SK-MEL-5 (cell line): Measurements from ENCODE around the gene SCN2B. TPM values are rescaled to one million over a fixed set of nuclear protein-coding genes. Genes with fewer than 3 reads are reported as not detected.

Experiments
- DNase-seq: peaks from one replicate; pipeline ENCODE4 v3.0.0-alpha.2; 2016; ENCODE audit warnings: low read depth, low spot score
- in situ Hi-C: cut with HindIII; loops from 2 replicates; pipeline ENCODE4 v1.10.0; 2016; ENCODE audit warnings: low sequenced_read_pairs, high pct_unique_total_duplicates, low pct_unique_long_range_greater_than_20kb
- small RNA-seq, 2 experiments: library from RNA; depleted of rRNA; stranded (forward); fragments of <200 nt; gene quantifications; one replicate each; pipeline ENCODE3, GENCODE V24; 2014
- total RNA-seq: library from RNA; depleted of rRNA; stranded (reverse); fragments of >200 nt; shearing (Covaris generic); gene quantifications from 2 replicates; pipeline ENCODE4 v1.2.3, GENCODE V29; 2014; rRNA removed

The SCN2B gene
- total RNA-seq, 1 experiment from 2014 or later, result not detected

DNA sequence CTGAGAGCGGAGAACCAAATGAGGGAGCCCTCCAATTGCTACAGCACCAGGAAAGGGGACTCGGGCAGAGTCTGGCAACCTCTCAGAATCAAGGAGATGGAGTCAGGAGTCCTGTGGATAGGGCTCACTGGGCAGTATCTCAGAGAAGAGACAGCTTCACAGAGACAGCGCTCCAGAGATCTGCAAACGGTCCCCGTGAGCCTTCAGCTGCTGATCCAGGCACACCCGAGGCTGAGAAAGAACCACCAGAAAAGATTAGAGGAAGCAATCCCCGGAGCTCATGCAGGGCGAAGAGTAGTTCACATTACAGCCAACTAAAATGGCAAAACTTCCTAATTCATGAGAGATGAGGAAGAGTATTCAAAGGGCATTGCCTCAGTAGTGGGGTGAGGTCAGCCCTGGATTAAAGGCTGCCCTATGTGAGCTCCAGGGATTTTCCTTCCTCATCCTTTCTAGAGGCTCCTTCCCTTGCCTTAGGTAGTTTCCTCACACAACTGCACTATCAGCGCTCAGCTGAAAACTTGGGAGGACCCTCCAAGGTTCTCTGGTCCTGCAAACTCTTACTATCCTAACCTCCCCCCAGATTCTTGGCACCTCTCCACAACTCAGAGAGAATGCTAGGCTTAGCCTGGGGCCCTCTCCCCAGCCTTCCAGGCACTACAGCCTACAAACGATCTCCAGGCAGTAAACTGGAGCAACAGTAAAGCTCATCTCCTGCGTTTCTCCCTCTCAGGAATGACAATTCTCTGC lies 47.5 kb downstream of the SCN2B start:
- in situ Hi-C loops, result no loop called here
- no peak for DNase-seq

- DNase-seq, result no peak
- in situ Hi-C loops, result no loop called here
Observed at GRCh38 chr11:118128310-118128709, 48.1 kb downstream of the SCN2B start.

DNA sequence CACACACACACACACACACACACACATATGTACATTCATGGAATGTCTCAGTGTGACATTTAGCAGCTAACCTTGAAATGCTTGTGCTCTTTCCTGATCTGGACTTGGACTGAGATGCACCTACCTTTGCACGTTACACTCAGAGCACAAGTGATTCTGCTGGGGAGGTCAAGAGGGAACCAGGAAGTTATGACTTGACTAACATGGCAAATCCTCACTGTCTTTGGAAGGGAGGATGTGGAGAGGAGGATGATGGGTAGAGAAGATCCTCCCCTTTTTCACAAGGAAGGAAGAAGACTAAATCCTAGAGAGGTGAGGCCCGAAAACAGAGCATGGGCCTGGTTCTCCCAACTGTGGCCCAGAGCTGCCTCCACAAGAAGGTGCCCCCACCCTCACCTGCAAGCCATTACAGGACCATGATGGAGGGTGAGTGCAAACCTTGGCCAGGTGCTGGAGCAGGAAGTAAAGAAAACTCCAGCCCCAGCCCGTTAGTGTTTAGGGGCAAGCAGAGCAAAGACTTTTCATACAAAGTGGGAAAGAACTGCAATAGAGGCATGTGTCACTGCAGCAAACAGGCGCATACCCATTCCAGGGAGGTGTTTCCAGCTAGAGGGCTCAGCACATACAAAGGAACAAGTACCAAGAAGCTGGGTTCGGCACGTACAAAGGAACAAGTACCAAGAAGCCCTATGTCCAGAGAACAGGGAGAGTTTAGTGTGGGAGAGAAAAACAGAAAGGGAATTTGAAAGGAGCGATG lies 50.2 kb downstream of the SCN2B start:
- DNase-seq, result no peak
- in situ Hi-C loops, result no loop called here

GRCh38 chr11:118124929-118125535 lies 51.4 kb downstream of the SCN2B start:
- in situ Hi-C loops, result no loop called here
- DNase-seq, result no peak

DNA sequence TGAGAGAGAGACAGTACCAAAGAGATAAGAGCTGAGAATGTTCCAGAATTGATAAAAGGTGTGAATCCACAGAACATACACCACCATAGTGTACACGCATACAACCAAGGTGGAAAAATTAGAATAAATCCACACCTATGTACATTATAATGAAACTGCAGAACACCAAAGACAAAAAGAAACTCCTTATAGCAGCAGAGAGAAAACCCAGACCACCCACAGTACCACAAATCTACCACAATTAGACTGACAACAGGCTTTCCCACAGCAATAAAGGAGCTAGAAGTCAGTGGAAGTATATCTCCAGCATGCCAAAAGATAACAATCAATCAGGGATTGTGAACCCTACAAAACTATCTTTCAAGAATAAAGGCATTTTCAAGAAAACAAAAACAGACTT lies 55.6 kb downstream of the SCN2B start:
- in situ Hi-C loops, result no loop called here
- no peak for DNase-seq

GRCh38 chr11:118117790-118118601 lies 58.4 kb downstream of the SCN2B start:
- DNase-seq, result no peak
- in situ Hi-C loops, result no loop called here

GRCh38 chr11:118115048-118115447 lies 61.4 kb downstream of the SCN2B start:
- in situ Hi-C loops, result no loop called here
- no peak for DNase-seq

DNA sequence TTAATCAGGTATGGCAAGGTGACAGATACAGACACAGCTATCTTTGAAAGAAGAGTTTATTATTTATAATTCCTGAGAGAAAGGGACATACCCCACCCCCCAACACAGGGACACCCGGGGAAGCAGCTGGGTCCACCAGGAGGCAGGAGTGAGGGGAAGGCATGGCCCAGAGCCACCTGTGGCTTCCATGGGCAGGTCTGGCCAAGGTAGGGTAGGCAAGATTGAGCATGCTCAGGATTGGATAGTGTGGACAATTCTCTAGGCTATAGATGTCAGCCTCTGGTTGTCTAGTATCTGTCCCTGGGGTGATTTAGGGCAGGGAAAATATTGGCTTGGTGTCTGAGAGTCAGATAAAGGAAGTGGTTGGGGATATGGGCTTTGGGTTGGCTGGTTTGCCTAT lies 62.2 kb downstream of the SCN2B start:
- in situ Hi-C loops, result no loop called here
- no peak for DNase-seq

GRCh38 chr11:118112711-118113430 lies 63.6 kb downstream of the SCN2B start:
- no peak for DNase-seq

More at GRCh38 chr11:118112711-118113430, 63.6 kb downstream of the SCN2B start:
- in situ Hi-C loops, result no loop called here

Small RNA genes lying within 50 kb of the gene (small RNA-seq; reads per million reads assigned to genes)
- gene HSPE1P18, result 0 reads per million in 2 experiments

Other genes with a start within 250 kb of the SCN2B start
- 1.1 and 1.4 TPM in 2 replicates for gene TMPRSS13, start 247.2 kb downstream of the SCN2B start, total RNA-seq
- not detected in 2 replicates for gene IL10RA, start 190.2 kb downstream of the SCN2B start, total RNA-seq
- gene TMPRSS4, start 99.6 kb downstream of the SCN2B start, total RNA-seq, result not detected in 2 replicates
- gene SMIM35, start 89.7 kb downstream of the SCN2B start, total RNA-seq, result not detected in 2 replicates
- not detected in 2 replicates for gene SCN4B, start 23.8 kb downstream of the SCN2B start, total RNA-seq
- not detected in 2 replicates for gene JAML, start 48.4 kb upstream of the SCN2B start, total RNA-seq
- gene MPZL3, start 75.7 kb upstream of the SCN2B start, total RNA-seq, result not detected in 2 replicates
- gene MPZL2, start 87.7 kb upstream of the SCN2B start, total RNA-seq, result 0.53 TPM in 1 of 2 replicates, not detected in the other
- not detected in 2 replicates for gene CD3E, start 128.1 kb upstream of the SCN2B start, total RNA-seq
- not detected in 2 replicates for gene CD3D, start 166.1 kb upstream of the SCN2B start, total RNA-seq
- not detected in 2 replicates for gene CD3G, start 167.7 kb upstream of the SCN2B start, total RNA-seq
- gene UBE4A, start 183.0 kb upstream of the SCN2B start, total RNA-seq, result 45.4 and 51.1 TPM in 2 replicates
- 138 and 155 TPM in 2 replicates for gene ATP5MG, start 225.0 kb upstream of the SCN2B start, total RNA-seq